GM21786 (cell line): ENCODE results near the gene CD3G.
"Not testable (repeated sequence)": the region's sequence is repeated elsewhere in the genome, so short reads cannot be mapped to it uniquely, and the experiment has no call there.

Source experiments
- ATAC-seq: cut with Tn5 transposase; IDR thresholded peaks from one replicate; pipeline ENCODE4 v1.9.1; 2021; ENCODE audit not compliant: unreplicated experiment

CD3G gene

GRCh38 chr11:118375978-118376377 lies 31.8 kb downstream of the CD3G start:
- ATAC-seq: no peak

- no peak for ATAC-seq
Observed at GRCh38 chr11:118379497-118379896, 35.4 kb downstream of the CD3G start.

- ATAC-seq: no peak
Observed at GRCh38 chr11:118380571-118380970, 36.4 kb downstream of the CD3G start.

- no peak for ATAC-seq
Observed at GRCh38 chr11:118382954-118383353, 38.8 kb downstream of the CD3G start.

- no peak for ATAC-seq
Observed at GRCh38 chr11:118383657-118384056, 39.5 kb downstream of the CD3G start.

GRCh38 chr11:118396097-118396501 lies 52.0 kb downstream of the CD3G start:
- ATAC-seq: no peak

- ATAC-seq: no peak
Observed at GRCh38 chr11:118397448-118397847, 53.3 kb downstream of the CD3G start.

- ATAC-seq: peak; percentile 41
Observed at GRCh38 chr11:118398791-118399559, 54.8 kb downstream of the CD3G start.

- peak; percentile 56 for ATAC-seq
Observed at GRCh38 chr11:118401151-118401879, 57.2 kb downstream of the CD3G start, which contains the start of gene ATP5MG. Gene ATP5MG, plus strand, starts transcription at chr11:118401606. Its CDS starts 60 bp downstream, at chr11:118401666.

GRCh38 chr11:118401880-118402590 lies 57.9 kb downstream of the CD3G start:
- peak; percentile 4 for ATAC-seq

GRCh38 chr11:118402594-118402993 lies 58.5 kb downstream of the CD3G start:
- not testable (repeated sequence) for ATAC-seq
